GM18508 (cell line): Measurements from ENCODE around the gene RABGAP1L.
"Not testable (repeated sequence)": the region's sequence is repeated elsewhere in the genome, so short reads cannot be mapped to it uniquely, and the experiment has no call there.

Source experiments
- ATAC-seq: cut with Tn5 transposase; IDR thresholded peaks from one replicate; pipeline ENCODE4 v1.9.1; 2021; ENCODE audit warnings: moderate number of reproducible peaks; ENCODE audit not compliant: insufficient read depth, unreplicated experiment

Gene RABGAP1L

GRCh38 chr1:174640783-174641182, 481.5 kb downstream of the RABGAP1L start:
- ATAC-seq: no peak

- no peak for ATAC-seq
Observed at GRCh38 chr1:174642393-174642792, 483.1 kb downstream of the RABGAP1L start.

- ATAC-seq: no peak
Observed at GRCh38 chr1:174643206-174643605, 483.9 kb downstream of the RABGAP1L start.

- not testable (repeated sequence) for ATAC-seq
Observed at GRCh38 chr1:174649572-174649971, 490.3 kb downstream of the RABGAP1L start.

GRCh38 chr1:174652569-174653280, 493.4 kb downstream of the RABGAP1L start:
- ATAC-seq: no peak

- ATAC-seq: no peak
Observed at GRCh38 chr1:174654560-174654959, 495.2 kb downstream of the RABGAP1L start.

- ATAC-seq: no peak
Observed at GRCh38 chr1:174656409-174657059, 497.2 kb downstream of the RABGAP1L start.

GRCh38 chr1:174657411-174657810, 498.1 kb downstream of the RABGAP1L start:
- ATAC-seq: no peak

- no peak for ATAC-seq
Observed at GRCh38 chr1:174657893-174658292, 498.6 kb downstream of the RABGAP1L start.

GRCh38 chr1:174659823-174660222, 500.5 kb downstream of the RABGAP1L start:
- ATAC-seq: no peak

GRCh38 chr1:174660476-174660875, 501.2 kb downstream of the RABGAP1L start:
- no peak for ATAC-seq

- ATAC-seq: no peak
Observed at GRCh38 chr1:174663358-174663757, 504.0 kb downstream of the RABGAP1L start.

GRCh38 chr1:174666248-174666647, 506.9 kb downstream of the RABGAP1L start:
- ATAC-seq: no peak

GRCh38 chr1:174671826-174672225, 512.5 kb downstream of the RABGAP1L start:
- ATAC-seq: no peak

GRCh38 chr1:174676856-174677255, 517.5 kb downstream of the RABGAP1L start:
- no peak for ATAC-seq

GRCh38 chr1:174678657-174679056, 519.3 kb downstream of the RABGAP1L start:
- ATAC-seq: no peak

GRCh38 chr1:174680101-174680500, 520.8 kb downstream of the RABGAP1L start:
- no peak for ATAC-seq

GRCh38 chr1:174682419-174683008, 523.2 kb downstream of the RABGAP1L start:
- no peak for ATAC-seq

- ATAC-seq: no peak
Observed at GRCh38 chr1:174686213-174686612, 526.9 kb downstream of the RABGAP1L start.

- no peak for ATAC-seq
Observed at GRCh38 chr1:174689524-174689923, 530.2 kb downstream of the RABGAP1L start.

- ATAC-seq: no peak
Observed at GRCh38 chr1:174690266-174690665, 530.9 kb downstream of the RABGAP1L start.

GRCh38 chr1:174692313-174692712, 533.0 kb downstream of the RABGAP1L start:
- no peak for ATAC-seq
